Posterior vena cava (tissue), 2 donors: ENCODE data around the gene SIGMAR1. TPM values are rescaled to one million over a fixed set of nuclear protein-coding genes. Genes with fewer than 3 reads are reported as not detected.
A peak's percentile ranks its signal among the peaks of the same experiment; 100 is the strongest.
"Not testable (repeated sequence)": the region's sequence is repeated elsewhere in the genome, so short reads cannot be mapped to it uniquely, and the experiment has no call there.

Source experiments
- DNase-seq: peaks from one replicate; pipeline ENCODE4 v3.0.0-alpha.2; 2020; ENCODE audit warnings: low spot score
- intact Hi-C, 2 donors: fragments of 100-400 bp; cut with DNase I; formaldehyde crosslinking; loops; one replicate each; pipeline versions ENCODE4 v1.14.1 to v1.14.2; 2022 to 2023
- total RNA-seq, 2 donors: library from RNA; stranded (reverse); fragmentation: NEBNext Ultra II Directional; extraction: Animal tissue kit (Norgen Biotek cat#: 25700); gene quantifications; one replicate each; pipeline ENCODE4 v1.2.1, GENCODE V29; 2021
- donor health status: DM: yes; HTN: yes; CAD: no.
- donor health status: DM: yes; HTN: yes; CAD: no.

The SIGMAR1 gene
- total RNA-seq, 2 donors from 2014 or later, result 38.1 to 48.5 TPM

GRCh38 chr9:34658461-34658860, 20.9 kb upstream of the SIGMAR1 start:
- DNase-seq, result no peak
- intact Hi-C loops, result no loop called here

- intact Hi-C loops, result no loop called here
- DNase-seq, result no peak
These were observed 19.4 kb upstream of the SIGMAR1 start for GRCh38 chr9:34656992-34657391.

- intact Hi-C loops, result no loop called here
- no peak for DNase-seq
These were observed 17.8 kb upstream of the SIGMAR1 start for GRCh38 chr9:34655394-34655793.

GRCh38 chr9:34654323-34655051, 16.9 kb upstream of the SIGMAR1 start:
- peak; percentile 85 for DNase-seq
- intact Hi-C loops, result no loop called here

GRCh38 chr9:34653151-34654072, 15.8 kb upstream of the SIGMAR1 start:
- DNase-seq, result no peak
- intact Hi-C loops, result no loop called here

- DNase-seq, result no peak
- intact Hi-C loops, result no loop called here
These were observed 15.0 kb upstream of the SIGMAR1 start for GRCh38 chr9:34652602-34653000.

- intact Hi-C loops, result no loop called here
- DNase-seq, result peak; percentile 93
These were observed 14.5 kb upstream of the SIGMAR1 start, which contains the start of gene IL11RA for GRCh38 chr9:34651876-34652601. Gene IL11RA (plus strand): TSS chr9:34652185. CDS start chr9:34655218, 3,033 bp downstream.

GRCh38 chr9:34651321-34651720, 13.7 kb upstream of the SIGMAR1 start:
- no peak for DNase-seq
- intact Hi-C loops, result no loop called here

GRCh38 chr9:34650816-34651215, 13.2 kb upstream of the SIGMAR1 start:
- intact Hi-C loops, result no loop called here
- DNase-seq, result no peak

GRCh38 chr9:34648673-34649072, 11.1 kb upstream of the SIGMAR1 start:
- intact Hi-C loops, result no loop called here
- DNase-seq, result peak; percentile 75

- peak; percentile 48 for DNase-seq
- intact Hi-C loops, result no loop called here
These were observed 10.1 kb upstream of the SIGMAR1 start for GRCh38 chr9:34647651-34648050.

- DNase-seq, result peak; percentile 66
- intact Hi-C loops, result no loop called here
These were observed 9.5 kb upstream of the SIGMAR1 start for GRCh38 chr9:34647084-34647403.

- intact Hi-C loops, result no loop called here
- peak; percentile 98 for DNase-seq
These were observed 8.9 kb upstream of the SIGMAR1 start, which contains the start of gene GALT for GRCh38 chr9:34646211-34647083. Gene GALT (plus strand): TSS chr9:34646675. CDS start chr9:34646705, 30 bp downstream.

GRCh38 chr9:34644766-34645314, 7.3 kb upstream of the SIGMAR1 start:
- DNase-seq, result no peak
- intact Hi-C loops, result no loop called here

GRCh38 chr9:34642679-34643078, 5.1 kb upstream of the SIGMAR1 start:
- no peak for DNase-seq
- intact Hi-C loops, result no loop called here

GRCh38 chr9:34639322-34639721, 1.7 kb upstream of the SIGMAR1 start:
- intact Hi-C loops, DNase-seq: not testable (repeated sequence)

GRCh38 chr9:34638138-34638445, 505 bp upstream of the SIGMAR1 start:
- DNase-seq, result no peak
- intact Hi-C loops, result no loop called here

GRCh38 chr9:34636791-34637355, 714 bp downstream of the SIGMAR1 start:
- intact Hi-C loops, result no loop called here

More at GRCh38 chr9:34636791-34637355, 714 bp downstream of the SIGMAR1 start:
- DNase-seq, result no peak
